Testis (tissue), 3 donors: ENCODE measurements around the gene MCM7. TPM values are rescaled to one million over a fixed set of nuclear protein-coding genes. Genes with fewer than 3 reads are reported as not detected.

ENCODE experiments used
- DNase-seq: peaks from one replicate; pipeline ENCODE4 v3.0.0-alpha.2; 2019
- H3K27ac ChIP-seq, 2 donors: fragments of 200-600 bp; sonication (generic); one replicate each; pipeline ENCODE4 v1.5.1; 2019
- H3K27me3 ChIP-seq: fragments of 200-600 bp; sonication (generic); one replicate; pipeline ENCODE4 v1.5.1; 2019
- H3K36me3 ChIP-seq: fragments of 200-600 bp; sonication (generic); one replicate; pipeline ENCODE4 v1.5.1; 2017; ENCODE audit warnings: low read depth; ENCODE audit errors: missing control alignments
- H3K4me1 ChIP-seq: fragments of 200-600 bp; sonication (generic); one replicate; pipeline ENCODE4 v1.5.1; 2019
- H3K4me3 ChIP-seq, 2 donors: fragments of 200-600 bp; sonication (generic); one replicate each; pipeline ENCODE4 v1.5.1; 2017 to 2019
- H3K9me3 ChIP-seq: fragments of 200-600 bp; sonication (generic); one replicate; pipeline ENCODE4 v1.5.1; 2017
- POLR2A ChIP-seq: fragments of 450-650 bp; IDR thresholded peaks from one replicate; pipeline ENCODE4 v1.6.1; 2017; ENCODE audit warnings: antibody characterized with exemption, mild to moderate bottlenecking, moderate library complexity
- WGBS, 2 donors: methylation state at CpG; one replicate each; pipeline ENCODE4 v1.1.5; 2018; 5-methylcytosine and 5-hydroxymethylcytosine counted together
- intact Hi-C: fragments of 100-400 bp; cut with DNase I; formaldehyde crosslinking; loops from one replicate; pipeline ENCODE4 v1.15.1; 2023; ENCODE audit warnings: low total_unique reads
- microRNA counts, 2 donors: library from miRNA; unstranded; fragments of <30 nt; microRNA quantifications; one replicate each; lab custom pipeline; 2016
- microRNA-seq, 2 donors: library from miRNA; unstranded; fragments of <30 nt; microRNA quantifications; one replicate each; pipeline ENCODE4, GENCODE V29; 2016; ENCODE audit warnings: borderline number of aligned reads in 2 of 2, borderline replicate concordance in 1 of 2
- polyA plus RNA-seq: library from polyadenylated mRNA; stranded (reverse); fragments of 350-450 nt; fragmentation: Illumina TruSeq; extraction: RNeasy Lipid Tissue Mini Kit (QIAGEN cat#74804); gene quantifications from one replicate; pipeline ENCODE4 v1.2.3, GENCODE V29; 2014; ENCODE audit warnings: low read depth, low replicate concordance; ENCODE audit not compliant: insufficient read depth
- small RNA-seq, 2 donors: library from RNA; depleted of rRNA; stranded (forward); fragments of <200 nt; gene quantifications; one replicate each; pipeline ENCODE3, GENCODE V24; 2016
- total RNA-seq, 2 donors: library from RNA; depleted of rRNA; stranded (reverse); fragments of >200 nt; gene quantifications; one replicate each; pipeline ENCODE4 v1.2.3, GENCODE V29; 2016
- TF ChIP-seq, protein P1 (sequence below), 3 experiments: fragments of 450-650 bp in 2 of 3; fragments of 200-600 bp in 1 of 3; sonication (generic) in 1 of 3; IDR thresholded peaks; one replicate each; pipeline ENCODE4 v1.5.1; 2016 to 2019; ENCODE audit warnings: antibody characterized with exemption in 3 of 3, mild to moderate bottlenecking in 2 of 3, moderate library complexity in 1 of 3

The MCM7 gene
- total and polyA plus RNA-seq, 3 donors from 2014 or later, result 85.1 to 137 (median 86.5) TPM

DNA sequence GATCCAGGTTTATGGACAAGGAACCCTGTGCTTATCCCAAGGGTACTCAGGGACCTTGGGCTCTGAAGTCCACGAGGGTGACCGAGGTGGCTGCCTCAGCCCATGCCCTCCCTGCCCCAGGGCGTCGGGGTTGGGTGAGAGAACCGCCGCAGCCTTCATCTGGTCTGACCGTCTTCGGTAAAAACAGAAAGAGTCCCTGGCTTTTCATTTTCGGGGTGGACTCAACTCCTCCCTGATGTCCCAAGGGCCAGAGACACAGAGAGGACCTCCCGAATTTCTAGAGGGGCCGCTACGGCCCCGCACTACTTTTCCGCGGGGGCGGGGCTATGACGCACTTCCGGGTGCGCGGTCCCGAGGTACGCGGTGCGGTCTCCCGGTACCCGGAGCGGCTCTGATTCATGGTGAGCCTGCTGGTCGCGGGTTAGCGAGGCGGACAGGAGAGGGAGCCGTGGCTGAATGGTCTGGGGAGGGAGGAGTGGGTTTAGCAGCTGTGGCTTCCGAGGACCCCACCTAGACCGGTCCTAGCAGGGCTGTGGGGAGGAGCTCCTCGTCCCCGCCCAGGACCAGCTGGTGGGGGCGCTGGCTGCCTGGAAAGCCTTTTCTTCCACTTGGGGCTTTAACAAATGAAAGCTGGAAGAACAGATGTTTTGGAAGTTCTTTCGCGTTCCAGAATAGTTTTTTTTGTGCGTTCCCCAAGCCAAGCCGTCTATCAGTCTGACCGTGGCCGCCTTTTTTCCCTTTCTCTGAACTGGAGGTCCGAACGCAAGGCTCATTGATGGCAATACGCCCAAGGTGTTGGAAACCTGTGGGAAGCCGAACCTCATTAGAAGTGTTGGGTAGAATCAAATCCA lies 51.5 kb downstream of the MCM7 start, which contains the start of gene ZSCAN21:
TSS of gene ZSCAN21 (plus strand) at position 334 of the 851 bp plus-strand sequence. CDS start 7,233 bp downstream, outside the sequence.
- peak within 1 kb of the TSS; percentile 99 for H3K27ac ChIP-seq

DNA sequence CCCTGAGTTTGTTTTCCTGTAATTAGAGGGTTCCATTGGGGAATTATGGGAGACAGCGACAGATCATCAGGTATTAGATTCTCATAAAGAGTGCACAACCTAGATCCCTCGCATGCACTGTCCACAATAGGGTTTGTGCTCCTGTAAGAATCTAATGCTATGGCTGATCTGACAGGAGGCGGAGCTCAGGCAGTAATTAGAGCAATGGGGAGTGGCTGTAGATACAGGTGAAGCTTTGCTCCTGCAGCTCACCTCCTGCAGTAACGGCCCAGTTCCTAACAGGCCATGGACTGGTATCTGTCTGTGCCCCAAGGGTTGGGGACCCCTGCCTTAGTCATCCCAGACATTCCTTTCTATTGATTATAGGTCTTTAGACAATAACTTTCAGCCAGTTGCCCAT lies 52.5 kb downstream of the MCM7 start:
- DNase-seq, result no peak
- no peak for TF ChIP-seq POLR2A
- TF ChIP-seq, protein P1, sequence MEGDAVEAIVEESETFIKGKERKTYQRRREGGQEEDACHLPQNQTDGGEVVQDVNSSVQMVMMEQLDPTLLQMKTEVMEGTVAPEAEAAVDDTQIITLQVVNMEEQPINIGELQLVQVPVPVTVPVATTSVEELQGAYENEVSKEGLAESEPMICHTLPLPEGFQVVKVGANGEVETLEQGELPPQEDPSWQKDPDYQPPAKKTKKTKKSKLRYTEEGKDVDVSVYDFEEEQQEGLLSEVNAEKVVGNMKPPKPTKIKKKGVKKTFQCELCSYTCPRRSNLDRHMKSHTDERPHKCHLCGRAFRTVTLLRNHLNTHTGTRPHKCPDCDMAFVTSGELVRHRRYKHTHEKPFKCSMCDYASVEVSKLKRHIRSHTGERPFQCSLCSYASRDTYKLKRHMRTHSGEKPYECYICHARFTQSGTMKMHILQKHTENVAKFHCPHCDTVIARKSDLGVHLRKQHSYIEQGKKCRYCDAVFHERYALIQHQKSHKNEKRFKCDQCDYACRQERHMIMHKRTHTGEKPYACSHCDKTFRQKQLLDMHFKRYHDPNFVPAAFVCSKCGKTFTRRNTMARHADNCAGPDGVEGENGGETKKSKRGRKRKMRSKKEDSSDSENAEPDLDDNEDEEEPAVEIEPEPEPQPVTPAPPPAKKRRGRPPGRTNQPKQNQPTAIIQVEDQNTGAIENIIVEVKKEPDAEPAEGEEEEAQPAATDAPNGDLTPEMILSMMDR (IDR thresholded peaks at IDR 0.05), result no peak
- peaks cover 23% of the 10 kb centered on the region for H3K4me1 ChIP-seq
- no peaks in the 10 kb centered on the region for H3K27me3 ChIP-seq
- no peaks in the 10 kb centered on the region for H3K9me3 ChIP-seq
- intact Hi-C loops, result no loop called here
- no peaks in the 10 kb centered on the region for H3K36me3 ChIP-seq
- H3K27ac ChIP-seq, result no peak overlapping the region
- WGBS, 2 donors, result 84 to 87% methylated on average over 4 of the region's 4 CpGs
- no peak overlapping the region for H3K4me3 ChIP-seq

More for the DNA sequence above, 51.5 kb downstream of the MCM7 start, which contains the start of gene ZSCAN21:
- Histone ChIP-seq H3K9me3 (no peaks in the 10 kb centered on the region), H3K27me3 (no peaks in the 10 kb centered on the region), H3K36me3 (no peaks in the 10 kb centered on the region), H3K4me3 (peak within 1 kb of the TSS; percentile 96 to 97), H3K4me1 (peaks cover 24% of the 10 kb centered on the region)
- DNase-seq, result peak; percentile 92
- peak; percentile 15 for TF ChIP-seq POLR2A
- TF ChIP-seq, protein P1 (IDR thresholded peaks at IDR 0.05), result no peak
- intact Hi-C loops, result no loop called here
- 0 to 1% methylated on average over 24 to 47 of the region's 47 CpGs for whole genome bisulfite sequencing, 2 donors

DNA sequence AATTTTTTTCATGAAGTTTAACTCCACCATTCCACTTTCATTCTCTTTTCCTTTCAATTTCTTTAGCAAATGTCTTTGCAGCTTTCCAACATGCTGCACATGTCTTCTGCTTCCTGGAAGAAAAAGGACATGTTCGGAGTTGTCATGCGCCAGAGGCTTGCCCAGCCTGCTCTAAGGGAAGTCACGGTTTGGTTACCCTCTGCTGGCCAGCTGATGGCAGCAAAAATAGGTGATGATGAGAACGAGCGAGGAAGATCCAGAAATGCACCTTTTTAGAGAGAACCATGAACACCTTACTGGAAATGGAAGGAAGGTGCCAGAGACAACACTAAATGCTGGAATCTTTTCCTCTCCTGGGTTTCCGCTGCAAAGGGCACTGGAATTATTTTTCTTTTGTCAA lies 56.5 kb downstream of the MCM7 start:
- DNase-seq, result no peak
- Histone ChIP-seq H3K4me1 (no peaks in the 10 kb centered on the region), H3K36me3 (no peaks in the 10 kb centered on the region), H3K27me3 (no peaks in the 10 kb centered on the region), H3K4me3 (no peak overlapping the region), H3K9me3 (no peaks in the 10 kb centered on the region), H3K27ac (no peak overlapping the region)
- TF ChIP-seq, protein P1 (IDR thresholded peaks at IDR 0.05), result no peak
- TF ChIP-seq POLR2A, result no peak
- intact Hi-C loops, result no loop called here
- 56 to 62% methylated on average over 6 of the region's 6 CpGs for WGBS, 2 donors

MicroRNAs within 50 kb of the gene (microRNA counts, 767-probe panel; counts per million panel counts)
- microRNA hsa-miR-106b-5p (lab: Ali Mortazavi, UCI) (0 to 152 counts per million in 2 donors), microRNA hsa-miR-25-3p (lab: Ali Mortazavi, UCI) (8,146 to 9,123 counts per million in 2 donors), microRNA hsa-miR-93-5p (lab: Ali Mortazavi, UCI) (7,252 to 7,481 counts per million in 2 donors)

Small RNA genes within 50 kb of the gene (microRNA-seq; reads per million reads assigned to microRNA genes)
- 740 to 810 reads per million in 2 donors for gene MIR106B
- gene MIR25, result 336 to 483 reads per million in 2 donors
- 1,194 to 2,155 reads per million in 2 donors for gene MIR93

Small RNA genes within 50 kb of the gene (small RNA-seq; reads per million reads assigned to genes)
- gene MIR106B, result 7.0 to 9.5 reads per million in 2 donors
- 218 to 222 reads per million in 2 donors for gene MIR25
- gene MIR93, result 11.5 to 13.8 reads per million in 2 donors

Other genes starting within 250 kb of the MCM7 start
- gene OR2AE1, start 224.4 kb downstream of the MCM7 start, total RNA-seq, result not detected
- not detected for gene OR2AE1, start 224.4 kb downstream of the MCM7 start, polyA plus RNA-seq
- 10 to 100 TPM; 56.1 to 59.7 TPM for gene TRIM4, start 181.9 kb downstream of the MCM7 start, total RNA-seq
- 26.1 TPM for gene TRIM4, start 181.9 kb downstream of the MCM7 start, polyA plus RNA-seq
- under 1 TPM; 0.43 to 0.71 TPM for gene GJC3, start 171.8 kb downstream of the MCM7 start, total RNA-seq
- 0.79 TPM for gene GJC3, start 171.8 kb downstream of the MCM7 start, polyA plus RNA-seq
- 10 to 100 TPM; 42.1 to 81.2 TPM for gene AZGP1, start 125.4 kb downstream of the MCM7 start, total RNA-seq
- gene AZGP1, start 125.4 kb downstream of the MCM7 start, polyA plus RNA-seq, result 60.5 TPM
- 10 to 100 TPM; 65.3 to 71.3 TPM for gene ZKSCAN1, start 85.8 kb downstream of the MCM7 start, total RNA-seq
- 30.7 TPM for gene ZKSCAN1, start 85.8 kb downstream of the MCM7 start, polyA plus RNA-seq
- gene ZSCAN21, start 51.6 kb downstream of the MCM7 start, total RNA-seq, result 10 to 100 TPM; 36.3 to 50.3 TPM
- gene ZSCAN21, start 51.6 kb downstream of the MCM7 start, polyA plus RNA-seq, result 21.3 TPM
- 10 to 100 TPM; 24.7 to 27.7 TPM for gene ZNF3, start 19.7 kb downstream of the MCM7 start, total RNA-seq
- gene ZNF3, start 19.7 kb downstream of the MCM7 start, polyA plus RNA-seq, result 23.4 TPM
- 10 to 100 TPM; 88.1 to 99.5 TPM for gene COPS6, start 12.4 kb downstream of the MCM7 start, total RNA-seq
- gene COPS6, start 12.4 kb downstream of the MCM7 start, polyA plus RNA-seq, result 141 TPM
- gene AP4M1, start 246 bp upstream of the MCM7 start, total RNA-seq, result 10 to 100 TPM; 39.1 to 51.3 TPM
- gene AP4M1, start 246 bp upstream of the MCM7 start, polyA plus RNA-seq, result 54.7 TPM
- gene TAF6, start 18.0 kb upstream of the MCM7 start, total RNA-seq, result 100 to 1,000 TPM in 1 of 2 donors, 10 to 100 TPM in 1; 99.1 to 108 TPM
- 95.4 TPM for gene TAF6, start 18.0 kb upstream of the MCM7 start, polyA plus RNA-seq
- 10 to 100 TPM; 14.3 to 19.3 TPM for gene CNPY4, start 18.2 kb upstream of the MCM7 start, total RNA-seq
- 22.2 TPM for gene CNPY4, start 18.2 kb upstream of the MCM7 start, polyA plus RNA-seq
- 10 to 100 TPM in 1 of 2 donors, 1 to 10 TPM in 1; 7.2 to 10.2 TPM for gene MBLAC1, start 25.6 kb upstream of the MCM7 start, total RNA-seq
- gene MBLAC1, start 25.6 kb upstream of the MCM7 start, polyA plus RNA-seq, result 2.9 TPM
- 100 to 1,000 TPM; 144 to 179 TPM for gene LAMTOR4, start 47.5 kb upstream of the MCM7 start, total RNA-seq
- gene LAMTOR4, start 47.5 kb upstream of the MCM7 start, polyA plus RNA-seq, result 136 TPM
- gene TRAPPC14, start 57.3 kb upstream of the MCM7 start, total RNA-seq, result 10 to 100 TPM; 57.5 to 78.7 TPM
- gene TRAPPC14, start 57.3 kb upstream of the MCM7 start, polyA plus RNA-seq, result 71.8 TPM
- 10 to 100 TPM; 11.6 to 12.4 TPM for gene GAL3ST4, start 67.2 kb upstream of the MCM7 start, total RNA-seq
- 8.9 TPM for gene GAL3ST4, start 67.2 kb upstream of the MCM7 start, polyA plus RNA-seq
- gene GPC2, start 76.0 kb upstream of the MCM7 start, total RNA-seq, result 10 to 100 TPM; 12.7 to 20.7 TPM
- gene GPC2, start 76.0 kb upstream of the MCM7 start, polyA plus RNA-seq, result 17.7 TPM
- 100 to 1,000 TPM; 105 to 224 TPM for gene STAG3, start 76.5 kb upstream of the MCM7 start, total RNA-seq
- gene STAG3, start 76.5 kb upstream of the MCM7 start, polyA plus RNA-seq, result 281 TPM
- gene PVRIG, start 118.6 kb upstream of the MCM7 start, total RNA-seq, result 1 to 10 TPM; 3.0 to 3.3 TPM
- 2.6 TPM for gene PVRIG, start 118.6 kb upstream of the MCM7 start, polyA plus RNA-seq
- 1 to 10 TPM; 2.8 to 5.7 TPM for gene SPDYE3, start 206.3 kb upstream of the MCM7 start, total RNA-seq
- 3.9 TPM for gene SPDYE3, start 206.3 kb upstream of the MCM7 start, polyA plus RNA-seq